ENCODE results near the gene ARSG. TPM values are rescaled to one million over a fixed set of nuclear protein-coding genes. Genes with fewer than 3 reads are reported as not detected.

ARSG gene
- total and polyA plus RNA-seq, 2 of the 13 experiments (the other 11 are each of a cell fraction or from before 2014, with no cell fraction given) = 3.7 to 15.2 TPM

- TF ChIP-seq THAP11 (CRISPR knock-in tag; IDR thresholded peaks at IDR 0.05) = peak; percentile 93
- peak; percentile 82; the same call in 1 of the 2 replicates for TF ChIP-seq ZFP90 (CRISPR knock-in tag; IDR thresholded peaks at IDR 0.05; ENCODE audit: borderline replicate concordance)
- TF ChIP-seq POLR2AphosphoS5 (IDR thresholded peaks at IDR 0.05; ENCODE audit: low read depth, low read length) = peak; percentile 97
- TF ChIP-seq ZNF326 (CRISPR knock-in tag; IDR thresholded peaks at IDR 0.05; ENCODE audit: borderline replicate concordance) = no peak
- TF ChIP-seq MYC (CRISPR knock-in tag; IDR thresholded peaks at IDR 0.05; ENCODE audit: borderline replicate concordance) = peak; percentile 86
- TF ChIP-seq ISL2 (CRISPR knock-in tag; IDR thresholded peaks at IDR 0.05) = peak; percentile 43
- 0 out of 2 replicates have a peak, but pooled peaks have one; percentile 18 for TF ChIP-seq MED13 (CRISPR knock-in tag; IDR thresholded peaks at IDR 0.05)
- TF ChIP-seq HDAC1 (CRISPR knock-in tag; IDR thresholded peaks at IDR 0.05) = peak; percentile 84
- TF ChIP-seq TAF15 (IDR thresholded peaks at IDR 0.05; ENCODE audit: low read depth, low read length, poor library complexity, severe bottlenecking) = peak; percentile 97
- TF ChIP-seq ZNF674 (CRISPR knock-in tag; IDR thresholded peaks at IDR 0.05; ENCODE audit: low read depth) = no peak
- TF ChIP-seq MLX (CRISPR knock-in tag; IDR thresholded peaks at IDR 0.05) = peak; percentile 30; the same call in 1 of the 2 replicates
- TF ChIP-seq ATF2 (CRISPR knock-in tag; IDR thresholded peaks at IDR 0.05) = peak; percentile 74
- peak; percentile 23 for TF ChIP-seq ZBTB20 (CRISPR knock-in tag; IDR thresholded peaks at IDR 0.05; ENCODE audit: borderline replicate concordance, low read depth)
- TF ChIP-seq AKNA (CRISPR knock-in tag; IDR thresholded peaks at IDR 0.05; ENCODE audit: borderline replicate concordance) = peak; percentile 62; the same call in 1 of the 2 replicates
- 0 out of 2 replicates have a peak, but pooled peaks have one; percentile 48 for TF ChIP-seq SIX4 (CRISPR knock-in tag; IDR thresholded peaks at IDR 0.05)
- TF ChIP-seq CSRNP1 (CRISPR knock-in tag; IDR thresholded peaks at IDR 0.05) = peak; percentile 98
- peak; percentile 51; the same call in 1 of the 2 replicates for TF ChIP-seq ZNF670 (CRISPR knock-in tag; IDR thresholded peaks at IDR 0.05; ENCODE audit: borderline replicate concordance)
- TF ChIP-seq NCOR1 (IDR thresholded peaks at IDR 0.05; ENCODE audit: borderline replicate concordance, low read length) = no peak
- TF ChIP-seq ZNF253 (CRISPR knock-in tag; IDR thresholded peaks at IDR 0.05; ENCODE audit: borderline replicate concordance) = peak; percentile 87; the same call in 1 of the 2 replicates
- TF ChIP-seq CENPT (CRISPR knock-in tag; IDR thresholded peaks at IDR 0.05; ENCODE audit: low read depth) = no peak
- peak; percentile 84; the same call in 1 of the 2 replicates for TF ChIP-seq GFI1 (CRISPR knock-in tag; IDR thresholded peaks at IDR 0.05; ENCODE audit: borderline replicate concordance)
Measured at GRCh38 chr17:68247445-68248198, 43.7 kb upstream of the ARSG start, which contains the start of gene AMZ2 (continued).
